Trophoblast cell (in vitro differentiated cells and primary cell): ENCODE measurements around the gene HEXIM1.

Experiments used
- DNase-seq, 2 donors: peaks; one replicate each; pipeline ENCODE4 v3.0.0-alpha.2; 2016
- H2AFZ ChIP-seq: 2 replicates; pipeline ENCODE4 v1.6.1; 2013; ENCODE audit warnings: low read length, moderate library complexity, mild to moderate bottlenecking; ENCODE audit not compliant: insufficient read depth, poor library complexity
- H2AK5ac ChIP-seq: 2 replicates; pipeline ENCODE4 v1.6.1; 2013; ENCODE audit warnings: mild to moderate bottlenecking, low read length
- H2BK120ac ChIP-seq: 2 replicates; pipeline ENCODE4 v1.6.1; 2013; ENCODE audit warnings: low read length, mild to moderate bottlenecking, moderate library complexity; ENCODE audit not compliant: insufficient read depth, poor library complexity
- H2BK12ac ChIP-seq: 2 replicates; pipeline ENCODE4 v1.6.1; 2013; ENCODE audit warnings: mild to moderate bottlenecking, low read length, moderate library complexity
- H2BK5ac ChIP-seq: 2 replicates; pipeline ENCODE4 v1.6.1; 2013; ENCODE audit warnings: low read length, low read depth, moderate library complexity, mild to moderate bottlenecking; ENCODE audit not compliant: poor library complexity
- H3K14ac ChIP-seq: 2 replicates; pipeline ENCODE4 v1.6.1; 2013; ENCODE audit warnings: mild to moderate bottlenecking, low read length
- H3K18ac ChIP-seq: 2 replicates; pipeline ENCODE4 v1.6.1; 2013; ENCODE audit warnings: mild to moderate bottlenecking, low read length
- H3K23ac ChIP-seq: 2 replicates; pipeline ENCODE4 v1.6.1; 2013; ENCODE audit warnings: low read length
- H3K27ac ChIP-seq: 2 replicates; pipeline ENCODE4 v1.5.1; 2013; ENCODE audit warnings: low read depth, mild to moderate bottlenecking, inconsistent platforms, low read length, moderate library complexity
- H3K27me3 ChIP-seq: 2 replicates; pipeline ENCODE4 v1.6.1; 2013; ENCODE audit warnings: inconsistent platforms, mild to moderate bottlenecking, low read length, moderate library complexity; ENCODE audit not compliant: insufficient read depth
- H3K36me3 ChIP-seq, 2 experiments: 1 replicate in 1 of 2; 2 replicates in 1 of 2; pipeline ENCODE4 v1.6.1; 2013; ENCODE audit warnings: low read length in 2 of 2, mild to moderate bottlenecking in 2 of 2, moderate library complexity in 1 of 2; ENCODE audit not compliant: insufficient read depth in 2 of 2, control insufficient read depth in 1 of 2
- H3K4ac ChIP-seq: 2 replicates; pipeline ENCODE4 v1.6.1; 2013; ENCODE audit warnings: low read depth, mild to moderate bottlenecking, low read length, moderate library complexity
- H3K4me1 ChIP-seq, 2 experiments: 1 replicate in 1 of 2; 2 replicates in 1 of 2; pipeline ENCODE4 v1.6.1; 2013; ENCODE audit warnings: low read length in 2 of 2, mild to moderate bottlenecking in 2 of 2, moderate library complexity in 1 of 2; ENCODE audit not compliant: insufficient read depth in 2 of 2, control insufficient read depth in 1 of 2
- H3K4me2 ChIP-seq: 2 replicates; pipeline ENCODE4 v1.6.1; 2013; ENCODE audit warnings: inconsistent platforms, mild to moderate bottlenecking, low read length, moderate library complexity
- H3K4me3 ChIP-seq: 2 replicates; pipeline ENCODE4 v1.5.1; 2013; ENCODE audit warnings: mild to moderate bottlenecking, low read depth, low read length, inconsistent platforms
- H3K79me1 ChIP-seq: one replicate; pipeline ENCODE4 v1.6.1; 2013; ENCODE audit warnings: low read length
- H3K79me2 ChIP-seq: 2 replicates; pipeline ENCODE4 v1.6.1; 2013; ENCODE audit warnings: low read length, mild to moderate bottlenecking; ENCODE audit not compliant: control insufficient read depth, insufficient read depth, poor library complexity
- H3K9ac ChIP-seq: 2 replicates; pipeline ENCODE4 v1.6.1; 2013; ENCODE audit warnings: mild to moderate bottlenecking, low read length
- H3K9me3 ChIP-seq: 2 replicates; pipeline ENCODE4 v1.6.1; 2013; ENCODE audit warnings: low read depth, mild to moderate bottlenecking, control low read depth, inconsistent platforms, low read length; ENCODE audit not compliant: insufficient read depth
- H4K12ac ChIP-seq: 2 replicates; pipeline ENCODE4 v1.6.1; 2013; ENCODE audit warnings: low read depth, mild to moderate bottlenecking, low read length, moderate library complexity
- H4K8ac ChIP-seq: 2 replicates; pipeline ENCODE4 v1.6.1; 2013; ENCODE audit warnings: low read depth, mild to moderate bottlenecking, low read length, moderate library complexity
- H4K91ac ChIP-seq: one replicate; pipeline ENCODE4 v1.6.1; 2013; ENCODE audit warnings: low read depth, mild to moderate bottlenecking, low read length, moderate library complexity
- WGBS: extraction: QIAGEN DNeasy Blood & Tissue Kit; methylation state at CpG from one replicate; pipeline ENCODE4 v1.1.7; 2013; ENCODE audit warnings: missing lambda C conversion rate; ENCODE audit not compliant: insufficient read length, insufficient coverage; ENCODE audit errors: extremely low coverage; 5-methylcytosine and 5-hydroxymethylcytosine counted together

Gene HEXIM1

GRCh38 chr17:45104497-45104896 is 43.8 kb upstream of the HEXIM1 start:
- Histone ChIP-seq H2AFZ (no peak overlapping the region), H2BK120ac (no peak overlapping the region), H3K36me3 (peaks cover 73 to 74% of the 10 kb centered on the region in 2 experiments), H3K4me1 (peaks cover 11 to 23% of the 10 kb centered on the region in 2 experiments), H4K12ac (no peak overlapping the region), H3K9ac (no peak overlapping the region), H3K14ac (no peak overlapping the region), H4K8ac (no peak overlapping the region), H3K79me1 (peaks cover 12% of the 10 kb centered on the region), H3K27ac (no peak overlapping the region), H3K27me3 (no peaks in the 10 kb centered on the region), H2AK5ac (no peak overlapping the region), H3K18ac (no peak overlapping the region), H3K4me2 (no peak overlapping the region), H3K4me3 (no peak overlapping the region), H3K4ac (no peak overlapping the region), H3K79me2 (no peaks in the 10 kb centered on the region), H3K9me3 (no peaks in the 10 kb centered on the region), H3K23ac (no peak overlapping the region), H2BK5ac (no peak overlapping the region), H2BK12ac (no peak overlapping the region), H4K91ac (no peak overlapping the region)
- DNase-seq, result no peak
- WGBS, result no CpG with 5 or more reads among the region's 6 CpGs

- no CpG with 5 or more reads among the region's 17 CpGs for WGBS
- Histone ChIP-seq H3K4ac (no peak overlapping the region), H3K4me2 (no peak overlapping the region), H2BK12ac (no peak overlapping the region), H3K9ac (no peak overlapping the region), H3K18ac (no peak overlapping the region), H3K23ac (no peak overlapping the region), H3K4me1 (peaks cover 11 to 23% of the 10 kb centered on the region in 2 experiments), H4K91ac (no peak overlapping the region), H3K79me1 (peaks cover 12% of the 10 kb centered on the region), H3K14ac (no peak overlapping the region), H2AFZ (no peak overlapping the region), H3K27me3 (no peaks in the 10 kb centered on the region), H3K9me3 (no peaks in the 10 kb centered on the region), H4K12ac (no peak overlapping the region), H3K79me2 (no peaks in the 10 kb centered on the region), H3K4me3 (no peak overlapping the region), H2BK5ac (no peak overlapping the region), H3K36me3 (peaks cover 68 to 69% of the 10 kb centered on the region in 2 experiments), H4K8ac (no peak overlapping the region), H2AK5ac (no peak overlapping the region), H2BK120ac (no peak overlapping the region), H3K27ac (no peak overlapping the region)
- DNase-seq, result no peak
These were observed 43.2 kb upstream of the HEXIM1 start for GRCh38 chr17:45104907-45105624.

- Histone ChIP-seq H3K9ac (no peak overlapping the region), H3K27me3 (no peaks in the 10 kb centered on the region), H2BK12ac (no peak overlapping the region), H3K79me1 (peaks cover 12% of the 10 kb centered on the region), H3K9me3 (no peaks in the 10 kb centered on the region), H3K4me1 (peaks cover 11 to 22% of the 10 kb centered on the region in 2 experiments), H3K23ac (no peak overlapping the region), H3K4me2 (no peak overlapping the region), H4K91ac (no peak overlapping the region), H3K79me2 (no peaks in the 10 kb centered on the region), H3K14ac (no peak overlapping the region), H2AK5ac (no peak overlapping the region), H2BK120ac (no peak overlapping the region), H3K27ac (no peak overlapping the region), H3K4ac (no peak overlapping the region), H4K12ac (no peak overlapping the region), H2BK5ac (no peak overlapping the region), H3K4me3 (no peak overlapping the region), H2AFZ (no peak overlapping the region), H3K36me3 (peaks cover 68 to 69% of the 10 kb centered on the region in 2 experiments), H4K8ac (no peak overlapping the region), H3K18ac (no peak overlapping the region)
- no CpG with 5 or more reads among the region's 5 CpGs for WGBS
- no peak for DNase-seq
These were observed 42.2 kb upstream of the HEXIM1 start for GRCh38 chr17:45106096-45106495.

GRCh38 chr17:45106582-45106981 is 41.7 kb upstream of the HEXIM1 start:
- H3K18ac ChIP-seq, result no peak overlapping the region
- H3K4me2 ChIP-seq, result no peak overlapping the region
- DNase-seq, result no peak
- no peak overlapping the region for H3K27ac ChIP-seq
- H3K14ac ChIP-seq, result no peak overlapping the region
- H3K79me2 ChIP-seq, result no peaks in the 10 kb centered on the region
- no peak overlapping the region for H2AK5ac ChIP-seq
- no peak overlapping the region for H4K91ac ChIP-seq
- H3K9ac ChIP-seq, result no peak overlapping the region
- peaks cover 11 to 18% of the 10 kb centered on the region in 2 experiments for H3K4me1 ChIP-seq
- H3K79me1 ChIP-seq, result peaks cover 12% of the 10 kb centered on the region
- H3K9me3 ChIP-seq, result no peaks in the 10 kb centered on the region
- peaks cover 68 to 71% of the 10 kb centered on the region in 2 experiments for H3K36me3 ChIP-seq
- H4K12ac ChIP-seq, result no peak overlapping the region
- no peak overlapping the region for H3K4me3 ChIP-seq
- no peak overlapping the region for H3K4ac ChIP-seq
- no peak overlapping the region for H4K8ac ChIP-seq
- no peak overlapping the region for H2BK5ac ChIP-seq
- no peaks in the 10 kb centered on the region for H3K27me3 ChIP-seq
- no peak overlapping the region for H3K23ac ChIP-seq
- WGBS, result no CpG with 5 or more reads among the region's 5 CpGs
- no peak overlapping the region for H2BK12ac ChIP-seq
- H2AFZ ChIP-seq, result no peak overlapping the region
- H2BK120ac ChIP-seq, result no peak overlapping the region
